Body of pancreas (tissue), 4 donors: ENCODE measurements around the gene IL1R2. TPM values are rescaled to one million over a fixed set of nuclear protein-coding genes. Genes with fewer than 3 reads are reported as not detected.

Experiments
- ATAC-seq: fragments of 150-250 bp; one replicate; pipeline ENCODE4 v1.9.1; 2016
- DNase-seq, 4 donors: peaks; one replicate each; pipeline ENCODE4 v3.0.0-alpha.2; 2019
- H3K27ac ChIP-seq, 4 donors: fragments of 200-600 bp; sonication (generic); 1 replicate in 3 of 4; 2 replicates in 1 of 4; pipeline versions ENCODE4 v1.5.1 to v1.6.1; 2016 to 2019; ENCODE audit warnings: mild to moderate bottlenecking in 1 of 4, mixed read lengths in 1 of 4, moderate library complexity in 1 of 4
- H3K27me3 ChIP-seq, 2 donors: fragments of 200-600 bp; sonication (generic); one replicate each; pipeline ENCODE4 v1.6.0; 2016; ENCODE audit warnings: mild to moderate bottlenecking in 1 of 2
- H3K36me3 ChIP-seq, 2 donors: fragments of 200-600 bp; sonication (generic); replicated peaks in 1 of 2; 2 replicates each; pipeline ENCODE4 v1.5.1; 2016; ENCODE audit warnings: low read depth in 2 of 2; ENCODE audit not compliant: insufficient read depth in 1 of 2
- H3K4me1 ChIP-seq: fragments of 200-600 bp; sonication (generic); one replicate; pipeline ENCODE4 v1.6.0; 2016
- H3K4me3 ChIP-seq, 2 donors: fragments of 200-600 bp; sonication (generic); 1 replicate in 1 of 2; 2 replicates in 1 of 2; pipeline ENCODE4 v1.5.1; 2016 to 2019
- H3K9me3 ChIP-seq, 3 donors: fragments of 200-600 bp; sonication (generic); 1 replicate in 2 of 3; 2 replicates in 1 of 3; pipeline ENCODE4 v1.5.1; 2016
- POLR2A ChIP-seq, 3 donors: fragments of 450-650 bp; IDR thresholded peaks; one replicate each; pipeline ENCODE4 v1.6.1; 2016; ENCODE audit warnings: antibody characterized with exemption in 3 of 3, mild to moderate bottlenecking in 2 of 3
- WGBS, 2 donors: methylation state at CpG; one replicate each; pipeline ENCODE4 v1.1.5; 2017; 5-methylcytosine and 5-hydroxymethylcytosine counted together
- intact Hi-C: fragments of 100-400 bp; cut with DNase I; formaldehyde crosslinking; loops from one replicate; pipeline ENCODE4 v1.15.1; 2023
- total RNA-seq, 2 donors: library from RNA; depleted of rRNA; stranded (reverse); fragments of >200 nt; gene quantifications; one replicate each; pipeline ENCODE4 v1.1.0, GENCODE V29; 2016
- TF ChIP-seq, protein P1 (sequence below), 7 experiments: fragments of 450-650 bp in 4 of 7; fragments of 200-600 bp in 3 of 7; sonication (generic) in 3 of 7; IDR thresholded peaks; one replicate each; pipeline ENCODE4 v1.5.1; 2016 to 2019; ENCODE audit warnings: antibody characterized with exemption in 7 of 7

The IL1R2 gene
- total RNA-seq, 2 donors from 2014 or later: 8.0 TPM; not detected in 1

DNA sequence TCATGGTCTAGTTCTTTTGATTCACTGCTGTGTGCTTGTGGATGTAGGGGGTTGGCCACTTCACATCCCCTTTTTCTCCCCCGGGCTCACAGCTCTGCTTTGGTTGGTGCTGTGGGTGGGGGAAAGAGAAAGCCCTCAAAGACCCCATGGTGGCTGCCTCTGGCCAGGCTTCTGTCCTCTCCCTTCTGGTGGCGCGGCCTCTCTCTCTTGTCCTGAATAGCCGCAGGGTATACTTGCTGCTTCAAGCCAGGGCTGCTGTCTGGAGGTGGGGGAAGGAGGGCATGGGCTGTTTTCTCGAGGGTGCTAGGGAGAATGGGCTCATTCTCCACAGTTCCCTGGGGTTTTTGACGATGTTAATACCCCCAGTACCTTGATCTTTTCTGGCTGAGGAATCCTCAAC is 53.9 kb downstream of the IL1R2 start:
- Histone ChIP-seq H3K9me3 (no peaks in the 10 kb centered on the region), H3K4me3 (no peak overlapping the region), H3K27ac (peak overlapping the region in 1 of 4 donors; percentile 33), H3K36me3 (no peaks in the 10 kb centered on the region), H3K27me3 (no peaks in the 10 kb centered on the region), H3K4me1 (peaks cover 12% of the 10 kb centered on the region)
- DNase-seq (no peak), ATAC-seq (no peak)
- 71 to 82% methylated on average over 6 of the region's 6 CpGs for WGBS, 2 donors
- TF ChIP-seq POLR2A (IDR thresholded peaks at IDR 0.05): no peak
- TF ChIP-seq, protein P1, sequence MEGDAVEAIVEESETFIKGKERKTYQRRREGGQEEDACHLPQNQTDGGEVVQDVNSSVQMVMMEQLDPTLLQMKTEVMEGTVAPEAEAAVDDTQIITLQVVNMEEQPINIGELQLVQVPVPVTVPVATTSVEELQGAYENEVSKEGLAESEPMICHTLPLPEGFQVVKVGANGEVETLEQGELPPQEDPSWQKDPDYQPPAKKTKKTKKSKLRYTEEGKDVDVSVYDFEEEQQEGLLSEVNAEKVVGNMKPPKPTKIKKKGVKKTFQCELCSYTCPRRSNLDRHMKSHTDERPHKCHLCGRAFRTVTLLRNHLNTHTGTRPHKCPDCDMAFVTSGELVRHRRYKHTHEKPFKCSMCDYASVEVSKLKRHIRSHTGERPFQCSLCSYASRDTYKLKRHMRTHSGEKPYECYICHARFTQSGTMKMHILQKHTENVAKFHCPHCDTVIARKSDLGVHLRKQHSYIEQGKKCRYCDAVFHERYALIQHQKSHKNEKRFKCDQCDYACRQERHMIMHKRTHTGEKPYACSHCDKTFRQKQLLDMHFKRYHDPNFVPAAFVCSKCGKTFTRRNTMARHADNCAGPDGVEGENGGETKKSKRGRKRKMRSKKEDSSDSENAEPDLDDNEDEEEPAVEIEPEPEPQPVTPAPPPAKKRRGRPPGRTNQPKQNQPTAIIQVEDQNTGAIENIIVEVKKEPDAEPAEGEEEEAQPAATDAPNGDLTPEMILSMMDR (IDR thresholded peaks at IDR 0.05): no peak
- intact Hi-C loops: no loop called here

DNA sequence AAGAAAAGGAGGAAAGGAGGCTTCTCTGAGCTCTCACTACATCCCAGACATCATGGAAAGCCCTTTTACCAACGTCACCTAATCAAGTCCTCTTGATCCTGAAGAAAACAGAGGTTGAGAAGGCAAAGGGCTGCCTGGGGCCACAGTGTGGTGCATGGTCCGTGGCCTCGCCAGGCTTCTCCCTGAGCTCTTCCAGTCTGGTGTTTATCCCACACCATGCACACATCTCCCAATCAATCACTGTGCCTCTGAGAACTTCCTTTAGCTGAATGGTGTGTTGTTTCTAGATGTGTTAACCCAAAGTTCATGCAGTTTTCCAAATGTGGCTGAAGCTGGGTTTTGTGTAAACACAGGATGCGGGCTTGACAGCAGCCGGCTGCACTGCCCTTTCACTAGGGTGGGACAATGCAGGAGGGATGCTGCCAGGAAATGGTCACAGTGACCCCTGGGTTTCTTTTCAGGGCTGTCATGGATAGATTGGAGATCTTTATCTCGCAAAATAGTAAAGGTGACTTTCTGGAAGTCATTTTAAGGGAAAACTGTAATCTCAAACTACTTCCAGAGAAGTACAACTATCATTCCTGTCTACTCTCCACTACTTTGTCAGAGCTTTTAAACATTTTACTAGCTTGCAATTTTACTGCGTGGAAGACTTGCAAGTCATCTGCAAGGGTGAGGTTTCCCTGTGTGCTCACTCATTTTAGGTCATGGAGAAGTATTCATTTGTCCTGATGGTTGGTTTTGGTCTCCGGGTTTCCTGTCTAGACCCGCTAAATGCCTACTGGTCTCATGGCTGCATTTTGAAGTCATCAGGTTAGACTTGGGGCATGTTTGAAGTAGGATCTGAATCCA is 54.6 kb downstream of the IL1R2 start:
- ATAC-seq: no peak
- Histone ChIP-seq H3K27me3 (no peaks in the 10 kb centered on the region), H3K9me3 (no peaks in the 10 kb centered on the region), H3K36me3 (no peaks in the 10 kb centered on the region), H3K4me3 (no peak overlapping the region), H3K4me1 (peaks cover 12% of the 10 kb centered on the region), H3K27ac (peak overlapping the region in 1 of 4 donors; percentile 33)
- 66 to 74% methylated on average over 9 of the region's 9 CpGs for WGBS, 2 donors
- intact Hi-C loops: no loop called here
- TF ChIP-seq, protein P1 (IDR thresholded peaks at IDR 0.05): no peak
- TF ChIP-seq POLR2A (IDR thresholded peaks at IDR 0.05): no peak
- DNase-seq: no peak

DNA sequence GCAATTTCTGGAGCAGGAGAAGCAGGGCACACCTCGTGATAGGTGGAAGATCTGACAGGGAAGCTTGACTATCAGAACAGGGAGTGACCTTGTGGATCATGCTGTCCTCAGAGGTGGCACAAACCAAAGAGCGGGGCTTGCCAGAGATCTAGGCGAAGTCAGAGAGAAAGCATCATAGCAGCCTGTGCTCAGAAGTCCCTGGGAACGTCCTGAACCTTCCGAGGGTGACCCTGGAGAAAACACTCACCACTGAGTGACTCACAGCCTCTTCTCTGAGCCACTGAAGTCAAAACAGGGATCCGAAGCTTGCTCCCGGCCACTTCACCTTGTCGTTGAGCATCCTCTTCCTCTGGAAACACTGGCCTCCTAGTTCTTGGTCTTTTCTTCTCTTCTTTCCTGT is 56.7 kb downstream of the IL1R2 start:
- H3K27me3 ChIP-seq: no peaks in the 10 kb centered on the region
- intact Hi-C loops: no loop called here
- TF ChIP-seq, protein P1 (IDR thresholded peaks at IDR 0.05): no peak
- TF ChIP-seq POLR2A (IDR thresholded peaks at IDR 0.05): no peak
- ATAC-seq (peak; percentile 36), DNase-seq (peak in 1 of 4 donors; percentile 52)
- H3K36me3 ChIP-seq: no peaks in the 10 kb centered on the region
- H3K4me1 ChIP-seq: peaks cover 12% of the 10 kb centered on the region
- peak overlapping the region in 2 of 4 donors; percentile 14 to 28 for H3K27ac ChIP-seq
- no peak overlapping the region for H3K4me3 ChIP-seq
- 66 to 70% methylated on average over 8 of the region's 8 CpGs for WGBS, 2 donors
- H3K9me3 ChIP-seq: no peaks in the 10 kb centered on the region

DNA sequence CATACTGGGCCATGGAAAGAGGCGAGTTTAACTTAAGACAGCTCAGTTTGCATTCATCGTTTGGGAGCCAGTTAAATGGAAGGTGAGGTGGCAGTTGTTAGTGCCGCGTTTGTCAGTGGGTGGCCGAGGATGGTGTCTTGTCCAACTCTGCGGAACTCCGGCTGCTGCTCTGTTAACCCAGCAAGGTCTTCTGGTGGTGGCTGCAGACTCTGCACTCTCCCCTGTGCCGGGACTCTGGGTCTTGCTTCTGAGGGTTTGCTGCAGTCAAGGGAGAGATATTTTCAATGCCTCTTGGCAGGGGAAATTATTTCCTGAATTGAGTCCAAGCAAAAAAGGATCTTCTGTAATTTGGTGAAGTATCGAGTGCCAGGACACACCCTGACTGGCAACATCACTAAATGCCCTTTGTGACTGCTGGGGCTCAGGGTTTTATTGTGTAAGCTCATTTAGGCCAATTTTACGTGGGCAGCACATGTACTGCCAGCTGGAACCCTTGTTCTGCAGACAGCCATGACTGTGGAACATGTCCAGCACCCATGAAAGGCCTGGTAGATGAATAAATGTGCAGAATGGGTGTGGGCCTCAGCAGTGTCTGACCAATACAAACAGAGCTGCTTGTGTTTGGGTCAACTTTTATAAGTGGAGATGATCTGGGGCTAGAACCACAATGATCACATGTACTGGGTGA is 58.1 kb downstream of the IL1R2 start:
- Histone ChIP-seq H3K4me1 (peaks cover 12% of the 10 kb centered on the region), H3K4me3 (no peak overlapping the region), H3K36me3 (no peaks in the 10 kb centered on the region), H3K27me3 (no peaks in the 10 kb centered on the region), H3K9me3 (no peaks in the 10 kb centered on the region), H3K27ac (peak overlapping the region in 2 of 4 donors; percentile 50 to 60)
- 57 to 61% methylated on average over 10 of the region's 10 CpGs for WGBS, 2 donors
- DNase-seq (peak in 1 of 4 donors; percentile 54), ATAC-seq (peak; percentile 15)
- no peak for TF ChIP-seq POLR2A (IDR thresholded peaks at IDR 0.05)
- TF ChIP-seq, protein P1 (IDR thresholded peaks at IDR 0.05): no peak
- intact Hi-C loops: no loop called here
